PFSK-1 (cell line): ENCODE results near the gene NLGN4X.

Experiments used
- FOXP2 ChIP-seq: optimal IDR thresholded peaks from 2 replicates; pipeline ENCODE3; 2011; ENCODE audit warnings: borderline replicate concordance, control low read depth, inconsistent platforms; ENCODE audit not compliant: insufficient read depth; ENCODE audit errors: extremely low read length, extremely low read depth
- POLR2AphosphoS5 ChIP-seq: IDR thresholded peaks from 2 replicates; pipeline ENCODE4 v1.6.1; 2012; ENCODE audit warnings: low read depth, mild to moderate bottlenecking, control low read depth, low read length, moderate library complexity
- REST ChIP-seq, 2 experiments: IDR thresholded peaks; 2 replicates each; pipeline versions ENCODE4 v1.6.1 to v1.8.0; 2011 to 2012; ENCODE audit warnings: low read depth in 2 of 2, low read length in 2 of 2, control low read depth in 1 of 2, inconsistent platforms in 1 of 2, mild to moderate bottlenecking in 1 of 2, moderate library complexity in 1 of 2; ENCODE audit not compliant: insufficient read depth in 1 of 2
- SIN3A ChIP-seq: IDR thresholded peaks from 2 replicates; pipeline ENCODE4 v1.6.1; 2012; ENCODE audit warnings: mild to moderate bottlenecking, low read length, moderate library complexity, borderline replicate concordance; ENCODE audit not compliant: insufficient read depth
- TAF1 ChIP-seq: IDR thresholded peaks from 2 replicates; pipeline ENCODE4 v1.6.1; 2012; ENCODE audit warnings: low read length, control low read depth, borderline replicate concordance; ENCODE audit not compliant: insufficient read depth

- TF ChIP-seq POLR2AphosphoS5 (no peak), REST (IDR thresholded peaks at IDR 0.05; ENCODE audit: insufficient read depth in 1 of 2, low read depth in 2 of 2, low read length in 2 of 2) (no peak), TAF1 (no peak), SIN3A (no peak), FOXP2 (no peak)
These were observed 237.3 kb downstream of the NLGN4X start for GRCh38 chrX:5991393-5991792.
